ENCODE results near the gene IPO13.
A peak's percentile ranks its signal among the peaks of the same experiment; 100 is the strongest.

IPO13 gene

GRCh38 chr1:43944860-43945259 lies 1.9 kb upstream of the IPO13 start:
- H2AFZ ChIP-seq (ENCODE audit: low read length), result no peak overlapping the region
- no peaks in the 10 kb centered on the region for H3K9me3 ChIP-seq (ENCODE audit: insufficient read depth, low read depth, low read length)
- H3K36me3 ChIP-seq (ENCODE audit: insufficient read depth, low read length), result no peaks in the 10 kb centered on the region
- no peak for TF ChIP-seq CTCF (conservative IDR thresholded peaks at IDR 0.05; ENCODE audit: low read length)
- TF ChIP-seq EZH2phosphoT487 (IDR thresholded peaks at IDR 0.05; ENCODE audit: borderline replicate concordance), result no peak
- H3K4me1 ChIP-seq (ENCODE audit: insufficient read depth, low read length, poor library complexity, severe bottlenecking), result peaks cover 20% of the 10 kb centered on the region
- H3K9ac ChIP-seq (ENCODE audit: low read depth, low read length, poor library complexity, severe bottlenecking), result no peak overlapping the region
- no peak overlapping the region for H3K4me3 ChIP-seq (ENCODE audit: low read length, poor library complexity, severe bottlenecking)
- H3K27me3 ChIP-seq (ENCODE audit: insufficient read depth, low read length, poor library complexity, severe bottlenecking), result no peaks in the 10 kb centered on the region
- no peaks in the 10 kb centered on the region for H4K20me1 ChIP-seq (ENCODE audit: insufficient read depth, low read length, poor library complexity, severe bottlenecking)
- H3K4me2 ChIP-seq (ENCODE audit: low read depth, low read length, poor library complexity, severe bottlenecking), result peak overlapping the region; percentile 21
- H3K79me2 ChIP-seq (ENCODE audit: insufficient read depth, low read length), result peaks cover 17% of the 10 kb centered on the region
- H3F3A ChIP-seq (ENCODE audit: low read depth), result no peaks in the 10 kb centered on the region
- H3K9me2 ChIP-seq (replicated peaks; ENCODE audit: low read depth, low read length), result no peaks in the 10 kb centered on the region

DNA sequence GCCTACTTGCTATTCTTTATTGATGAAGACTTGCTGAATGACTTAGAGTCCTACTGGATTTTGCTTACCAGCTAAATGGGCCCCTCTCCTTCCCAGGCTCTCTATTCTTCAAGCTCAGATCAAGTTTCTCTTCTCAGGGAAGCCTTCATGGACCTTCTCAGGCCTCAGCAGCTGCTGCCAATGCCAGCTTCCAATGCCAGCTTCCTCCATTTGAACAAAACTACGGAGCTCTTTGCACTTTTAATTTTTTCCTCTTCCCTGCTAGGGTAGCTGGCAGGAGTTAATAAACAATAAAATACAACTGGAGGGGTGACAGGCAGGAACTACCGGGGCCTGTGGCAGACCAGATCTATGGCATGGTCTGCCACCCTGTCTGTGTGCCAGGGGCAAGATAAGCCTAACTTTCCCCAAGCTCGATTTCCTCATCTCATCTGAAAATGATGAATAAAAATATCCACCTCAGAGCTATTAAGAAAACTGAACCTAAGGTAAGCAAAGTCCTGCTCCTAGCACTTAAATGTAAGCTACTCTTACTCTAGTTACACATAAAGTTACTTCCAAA lies 995 bp upstream of the IPO13 start:
- H3K36me3 ChIP-seq (ENCODE audit: insufficient read depth, low read length), result no peaks in the 10 kb centered on the region
- H3K9me2 ChIP-seq (replicated peaks; ENCODE audit: low read depth, low read length), result no peaks in the 10 kb centered on the region
- peak overlapping the region; percentile 96 for H3K9ac ChIP-seq (ENCODE audit: low read depth, low read length, poor library complexity, severe bottlenecking)
- H3K79me2 ChIP-seq (ENCODE audit: insufficient read depth, low read length), result peaks cover 17% of the 10 kb centered on the region
- H3K27me3 ChIP-seq (ENCODE audit: insufficient read depth, low read length, poor library complexity, severe bottlenecking), result no peaks in the 10 kb centered on the region
- peak overlapping the region; percentile 96 for H2AFZ ChIP-seq (ENCODE audit: low read length)
- H4K20me1 ChIP-seq (ENCODE audit: insufficient read depth, low read length, poor library complexity, severe bottlenecking), result no peaks in the 10 kb centered on the region
- TF ChIP-seq EZH2phosphoT487 (IDR thresholded peaks at IDR 0.05; ENCODE audit: borderline replicate concordance) (no peak), CTCF (conservative IDR thresholded peaks at IDR 0.05; ENCODE audit: low read length) (no peak)
- H3K4me3 ChIP-seq (ENCODE audit: low read length, poor library complexity, severe bottlenecking), result peak overlapping the region; percentile 97
- H3K9me3 ChIP-seq (ENCODE audit: insufficient read depth, low read depth, low read length), result no peaks in the 10 kb centered on the region
- H3F3A ChIP-seq (ENCODE audit: low read depth), result no peaks in the 10 kb centered on the region
- H3K4me1 ChIP-seq (ENCODE audit: insufficient read depth, low read length, poor library complexity, severe bottlenecking), result peaks cover 20% of the 10 kb centered on the region
- H3K4me2 ChIP-seq (ENCODE audit: low read depth, low read length, poor library complexity, severe bottlenecking), result peak overlapping the region; percentile 99

DNA sequence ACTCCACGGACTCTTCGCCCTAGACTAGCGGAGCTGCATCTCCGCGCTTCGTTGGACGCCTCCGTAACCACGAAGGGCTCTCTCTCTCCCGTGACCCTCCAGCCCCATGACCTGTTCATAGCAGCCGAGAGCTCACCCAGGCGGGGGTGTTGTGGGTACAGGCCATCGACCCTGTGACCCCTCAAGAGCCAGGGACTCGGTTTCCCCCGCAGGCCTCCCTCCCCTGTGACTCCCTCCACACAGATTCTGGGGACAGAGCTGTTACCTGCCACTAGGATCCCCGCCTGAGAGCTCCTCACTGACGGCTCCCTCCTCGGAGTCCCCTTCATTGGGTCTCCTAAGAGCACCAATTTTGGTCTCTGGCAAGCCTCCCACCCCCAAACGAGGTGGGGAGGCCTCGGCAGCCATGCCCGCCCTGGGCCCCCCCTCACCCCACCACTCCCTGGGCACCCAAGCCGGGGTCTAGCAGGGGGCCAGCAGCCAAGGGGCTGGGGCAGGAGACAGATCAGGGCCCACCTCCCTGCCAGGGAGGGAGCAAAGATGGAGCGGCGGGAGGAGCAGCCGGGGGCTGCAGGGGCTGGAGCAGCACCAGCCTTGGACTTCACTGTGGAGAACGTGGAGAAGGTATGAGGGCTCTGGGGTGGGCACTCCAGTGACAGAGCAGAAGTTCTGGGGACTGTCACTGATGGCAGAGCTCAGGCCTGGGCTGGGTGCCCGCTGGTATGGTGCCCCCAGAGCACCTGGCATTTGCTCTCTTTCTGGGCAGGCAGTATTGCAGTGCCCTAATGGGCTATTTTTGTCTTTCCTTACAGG lies 517 bp downstream of the IPO13 start:
- Histone ChIP-seq H3K9me2 (replicated peaks; ENCODE audit: low read depth, low read length) (no peaks in the 10 kb centered on the region), H3K4me3 (ENCODE audit: low read length, poor library complexity, severe bottlenecking) (peak overlapping the region; percentile 97), H2AFZ (ENCODE audit: low read length) (peak overlapping the region; percentile 97), H3K9ac (ENCODE audit: low read depth, low read length, poor library complexity, severe bottlenecking) (peak overlapping the region; percentile 96), H3K9me3 (ENCODE audit: insufficient read depth, low read depth, low read length) (no peaks in the 10 kb centered on the region), H4K20me1 (ENCODE audit: insufficient read depth, low read length, poor library complexity, severe bottlenecking) (no peaks in the 10 kb centered on the region), H3K27me3 (ENCODE audit: insufficient read depth, low read length, poor library complexity, severe bottlenecking) (no peaks in the 10 kb centered on the region), H3F3A (ENCODE audit: low read depth) (no peaks in the 10 kb centered on the region), H3K4me2 (ENCODE audit: low read depth, low read length, poor library complexity, severe bottlenecking) (peak overlapping the region; percentile 99), H3K4me1 (ENCODE audit: insufficient read depth, low read length, poor library complexity, severe bottlenecking) (peaks cover 20% of the 10 kb centered on the region), H3K79me2 (ENCODE audit: insufficient read depth, low read length) (peaks cover 17% of the 10 kb centered on the region), H3K36me3 (ENCODE audit: insufficient read depth, low read length) (no peaks in the 10 kb centered on the region)
- TF ChIP-seq CTCF (conservative IDR thresholded peaks at IDR 0.05; ENCODE audit: low read length) (no peak), EZH2phosphoT487 (IDR thresholded peaks at IDR 0.05; ENCODE audit: borderline replicate concordance) (no peak)
